GM18858 (cell line): ENCODE measurements around the gene ZNF638.
"Not testable (repeated sequence)": the region's sequence is repeated elsewhere in the genome, so short reads cannot be mapped to it uniquely, and the experiment has no call there.

Experiments
- ATAC-seq: cut with Tn5 transposase; IDR thresholded peaks from one replicate; pipeline ENCODE4 v1.9.1; 2021; ENCODE audit not compliant: unreplicated experiment

The ZNF638 gene

DNA sequence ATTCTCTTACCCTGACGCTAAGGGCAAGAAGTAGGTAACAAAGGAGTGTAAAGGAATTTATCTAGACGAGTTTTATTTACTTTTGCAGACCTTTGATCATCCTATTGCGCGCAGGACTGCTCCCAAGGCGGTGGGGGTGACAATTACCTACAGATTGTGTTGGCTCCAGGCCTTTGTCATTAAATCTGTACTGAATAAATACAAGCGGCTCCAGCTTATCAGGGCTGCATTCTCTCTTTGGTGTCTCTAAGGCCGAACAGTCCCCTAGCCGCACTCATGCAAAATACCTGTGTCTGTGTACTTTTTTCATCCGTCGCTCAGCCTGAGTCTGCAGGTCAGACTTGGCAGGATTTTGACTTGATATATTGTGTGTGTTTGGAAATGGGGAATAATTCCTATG, 63.9 kb downstream of the ZNF638 start:
- ATAC-seq = no peak

DNA sequence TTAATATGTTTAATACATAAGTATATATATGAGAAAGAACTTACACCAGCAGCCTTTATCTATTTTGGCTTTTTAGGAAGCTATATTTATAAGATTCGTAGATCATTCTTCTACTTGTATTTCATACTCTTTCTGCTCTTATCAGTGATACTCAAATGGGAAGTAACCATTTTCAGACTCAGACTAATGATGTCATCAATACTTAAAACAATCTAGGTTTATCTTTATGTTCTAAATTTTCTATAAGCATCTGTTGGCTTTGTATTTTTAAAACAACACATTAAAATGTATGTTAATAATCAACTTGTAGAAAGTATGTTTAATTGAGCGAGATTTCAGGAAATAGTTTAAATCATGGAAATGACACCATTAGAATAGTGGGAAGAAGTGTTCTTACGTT, 70.8 kb downstream of the ZNF638 start:
- no peak for ATAC-seq

DNA sequence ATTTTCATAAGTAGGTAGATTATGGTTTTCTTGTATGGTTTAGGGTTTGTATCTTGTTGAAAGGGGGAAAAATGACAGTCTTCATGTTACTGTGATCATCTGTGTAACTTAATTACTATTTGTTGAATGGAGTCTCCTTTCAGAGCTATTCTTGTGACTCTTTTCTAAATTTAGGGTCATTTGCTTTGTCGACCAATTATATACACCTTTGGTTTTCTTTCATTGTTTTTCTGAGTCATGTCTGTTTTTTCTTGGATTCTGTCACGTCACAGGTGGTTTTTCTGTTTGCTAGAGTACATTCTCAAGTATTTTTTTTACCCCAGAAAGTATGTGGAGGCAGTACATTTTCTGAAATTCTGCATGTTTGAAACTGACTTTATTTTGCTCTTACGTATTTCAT, 78.0 kb downstream of the ZNF638 start:
- ATAC-seq = no peak

DNA sequence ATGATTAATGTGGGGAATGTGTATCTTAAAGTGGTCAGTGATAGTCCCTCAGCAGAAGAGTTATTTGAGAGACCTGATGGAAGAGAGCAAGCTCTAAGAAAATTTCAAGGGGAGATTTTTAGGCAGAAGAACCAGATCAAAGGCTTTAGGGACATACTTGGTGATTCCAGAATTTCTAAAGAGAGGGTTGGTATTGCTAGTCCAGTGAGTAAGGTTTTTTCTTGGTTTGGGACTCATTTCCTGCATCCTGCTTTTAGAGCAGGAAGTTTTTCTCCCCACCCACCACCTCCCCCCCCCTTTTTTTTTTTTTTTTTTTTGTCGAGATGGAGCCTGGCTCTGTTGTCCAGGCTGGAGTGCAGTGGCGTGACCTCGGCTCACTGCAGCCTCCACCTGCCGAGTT, 79.1 kb downstream of the ZNF638 start:
- no peak for ATAC-seq

DNA sequence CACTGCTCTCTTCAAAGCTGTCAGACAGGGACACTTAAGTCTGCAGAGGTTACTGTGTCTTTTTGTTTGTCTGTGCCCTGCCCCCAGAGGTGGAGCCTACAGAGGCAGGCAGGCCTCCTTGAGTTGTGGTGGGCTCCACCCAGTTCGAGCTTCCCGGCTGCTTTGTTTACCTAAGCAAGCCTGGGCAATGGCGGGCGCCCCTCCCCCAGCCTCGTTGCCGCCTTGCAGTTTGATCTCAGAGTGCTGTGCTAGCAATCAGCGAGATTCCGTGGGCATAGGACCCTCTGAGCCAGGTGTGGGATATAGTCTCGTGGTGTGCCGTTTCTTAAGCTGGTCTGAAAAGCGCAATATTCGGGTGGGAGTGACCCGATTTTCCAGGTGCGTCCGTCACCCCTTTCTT, 85.3 kb downstream of the ZNF638 start:
- not testable (repeated sequence) for ATAC-seq

DNA sequence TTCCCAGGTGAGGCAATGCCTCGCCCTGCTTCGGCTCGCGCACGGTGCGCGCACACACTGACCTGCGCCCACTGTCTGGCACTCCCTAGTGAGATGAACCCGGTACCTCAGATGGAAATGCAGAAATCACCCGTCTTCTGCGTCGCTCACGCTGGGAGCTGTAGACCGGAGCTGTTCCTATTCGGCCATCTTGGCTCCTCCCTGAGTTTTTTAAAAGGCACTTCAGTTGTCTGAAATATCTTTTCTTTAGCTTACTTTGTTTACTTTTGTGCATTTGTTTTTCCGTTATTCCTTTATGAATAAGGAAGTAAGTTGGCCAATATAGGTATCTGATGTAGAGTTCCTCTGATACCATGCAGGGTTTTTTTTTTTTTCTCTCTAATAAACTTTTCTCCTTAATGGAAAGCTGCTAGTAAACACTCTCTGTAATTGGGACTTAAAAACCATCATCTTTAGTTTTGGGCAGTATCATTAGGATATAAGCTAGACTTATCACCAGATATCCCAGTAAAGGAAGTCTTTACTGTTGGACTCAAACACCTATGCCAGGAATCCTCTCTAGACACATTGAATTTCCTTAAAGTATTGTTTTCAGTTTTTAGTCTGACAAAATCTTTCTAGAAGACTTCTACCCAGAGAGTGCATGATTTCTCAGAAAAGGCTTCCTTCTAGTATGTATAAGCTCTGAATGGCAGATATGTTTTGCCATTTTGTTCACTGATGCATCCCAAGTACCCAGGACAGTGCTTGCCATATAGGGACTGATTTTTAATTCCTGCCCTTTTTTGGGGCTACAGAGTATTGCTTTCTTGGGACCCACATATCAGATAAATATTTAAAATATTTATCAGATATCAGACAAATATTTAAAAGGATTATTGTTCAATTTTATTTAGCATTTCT, 86.0 kb downstream of the ZNF638 start:
- no peak for ATAC-seq

DNA sequence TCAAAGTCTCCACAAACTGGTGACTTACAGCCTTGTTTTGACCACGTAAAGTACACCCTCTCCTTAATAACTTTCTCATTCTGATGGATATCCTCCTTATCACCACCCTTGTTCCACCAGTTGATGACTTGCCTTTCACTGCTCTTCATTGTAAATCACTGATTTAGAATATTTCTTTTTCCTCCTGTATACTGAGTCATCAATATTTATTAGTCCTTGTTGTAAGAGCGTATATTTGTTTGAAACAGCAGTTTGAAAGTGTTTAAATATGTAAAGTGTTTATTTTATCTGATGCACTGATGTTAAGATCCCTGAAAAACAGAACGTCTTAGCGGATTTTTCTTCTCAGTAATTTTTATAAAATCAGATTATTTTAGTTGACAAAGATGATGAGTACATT, 87.6 kb downstream of the ZNF638 start:
- no peak for ATAC-seq

DNA sequence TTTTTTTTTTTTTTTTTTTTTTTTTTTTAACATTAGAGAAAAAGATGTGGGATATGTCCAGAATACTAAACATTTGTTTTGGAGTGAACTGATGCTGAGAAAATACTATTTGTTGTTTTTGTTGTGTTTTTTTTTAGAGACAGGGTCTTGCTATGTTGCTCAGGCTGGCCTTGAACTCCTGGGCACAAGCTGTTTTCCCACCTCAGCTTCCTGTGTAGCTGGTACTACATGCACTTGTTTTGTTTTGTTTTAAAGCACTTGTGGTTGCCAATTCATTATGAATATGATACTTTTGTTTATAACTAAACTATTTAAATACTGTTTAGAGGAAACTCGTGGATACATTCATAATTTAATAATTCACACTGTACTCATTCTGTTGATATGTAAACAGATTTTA, 88.4 kb downstream of the ZNF638 start:
- no peak for ATAC-seq

DNA sequence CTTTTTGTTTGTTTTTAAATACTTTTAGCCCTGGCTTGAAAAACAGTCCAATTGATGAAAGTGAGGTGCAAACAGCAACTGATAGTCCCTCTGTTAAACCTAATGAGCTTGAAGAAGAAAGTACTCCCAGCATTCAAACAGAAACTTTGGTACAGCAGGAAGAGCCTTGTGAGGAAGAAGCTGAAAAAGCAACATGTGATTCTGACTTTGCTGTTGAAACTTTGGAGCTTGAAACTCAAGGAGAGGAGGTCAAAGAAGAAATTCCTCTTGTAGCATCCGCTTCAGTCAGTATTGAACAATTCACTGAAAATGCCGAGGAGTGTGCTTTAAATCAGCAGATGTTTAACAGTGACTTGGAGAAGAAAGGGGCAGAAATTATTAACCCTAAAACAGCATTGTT, 91.2 kb downstream of the ZNF638 start:
- ATAC-seq = no peak

DNA sequence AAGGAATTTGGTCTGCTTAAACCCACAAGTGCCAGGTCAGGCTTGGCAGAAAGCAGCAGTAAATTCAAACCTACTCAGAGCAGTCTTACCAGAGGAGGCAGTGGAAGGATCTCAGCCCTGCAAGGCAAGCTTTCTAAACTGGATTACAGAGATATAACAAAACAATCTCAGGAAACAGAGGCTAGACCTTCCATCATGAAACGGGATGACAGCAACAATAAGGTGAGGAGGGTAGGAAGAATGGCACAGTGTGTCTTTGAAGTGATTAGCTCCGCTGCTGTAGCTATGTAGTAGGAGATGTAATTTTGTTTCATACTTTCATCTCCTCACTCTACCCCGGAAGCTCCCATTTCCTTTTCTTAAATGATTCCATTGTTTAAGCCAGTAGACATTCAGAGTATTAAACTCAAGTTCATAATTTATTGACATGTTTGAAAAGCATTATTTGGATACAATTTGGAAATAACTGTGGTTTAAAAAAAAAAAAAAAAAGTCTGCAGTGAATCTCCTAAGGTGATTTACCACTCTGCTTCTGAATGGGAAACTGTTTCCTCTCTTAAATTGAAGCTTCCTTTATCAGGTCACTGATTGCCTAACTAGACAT, 92.3 kb downstream of the ZNF638 start:
- no peak for ATAC-seq

DNA sequence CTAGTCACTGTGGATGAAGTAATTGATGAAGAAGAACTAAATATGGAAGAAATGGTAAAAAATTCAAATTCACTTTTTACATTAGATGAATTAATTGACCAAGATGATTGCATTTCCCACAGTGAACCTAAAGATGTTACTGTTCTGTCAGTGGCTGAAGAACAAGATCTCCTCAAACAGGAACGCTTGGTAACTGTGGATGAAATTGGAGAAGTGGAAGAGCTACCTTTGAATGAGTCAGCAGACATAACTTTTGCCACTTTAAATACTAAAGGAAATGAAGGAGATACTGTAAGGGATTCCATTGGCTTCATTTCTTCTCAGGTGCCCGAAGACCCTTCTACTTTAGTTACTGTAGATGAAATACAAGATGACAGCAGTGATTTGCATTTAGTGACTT, 95.1 kb downstream of the ZNF638 start:
- no peak for ATAC-seq

DNA sequence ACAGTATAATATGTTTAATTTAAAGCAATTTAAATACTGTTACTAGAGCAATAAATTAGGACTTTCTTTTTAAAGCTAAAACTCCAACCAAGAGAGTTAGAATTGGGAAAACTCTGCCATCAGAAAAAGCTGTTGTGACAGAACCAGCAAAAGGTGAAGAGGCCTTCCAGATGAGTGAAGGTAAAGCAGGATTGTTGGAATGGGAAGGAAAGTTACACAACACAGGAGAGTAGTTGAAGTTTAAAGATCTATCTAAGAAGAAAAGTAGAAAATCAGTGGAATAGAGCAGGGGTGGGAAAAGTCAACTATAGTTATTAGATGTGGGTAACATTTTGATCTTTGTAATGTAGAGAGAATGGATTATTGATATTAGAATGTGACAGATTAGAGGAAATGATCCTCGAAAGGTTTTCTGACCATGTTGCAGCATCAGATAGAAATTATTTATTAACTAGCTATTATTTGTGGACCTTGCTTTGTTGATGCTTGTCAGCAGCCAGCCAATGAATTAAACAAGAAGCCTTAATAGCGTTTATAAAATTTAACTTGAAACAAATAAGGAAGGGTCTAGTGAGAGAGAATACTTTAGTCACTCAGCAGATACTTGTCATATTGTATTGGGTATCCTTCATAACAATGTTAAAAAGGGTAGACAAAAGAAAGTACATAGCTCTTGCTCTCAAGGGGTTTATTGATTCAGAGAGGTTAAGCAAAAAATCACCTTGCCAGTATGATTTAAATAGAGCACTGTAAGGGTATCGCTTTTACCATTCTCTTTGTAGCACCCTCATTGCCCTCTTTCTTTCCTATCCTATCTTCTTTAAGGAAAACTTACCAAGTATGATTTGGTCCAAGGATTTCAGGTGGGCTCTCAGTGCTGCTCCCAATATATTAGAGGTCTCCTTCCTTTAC, 97.1 kb downstream of the ZNF638 start:
- ATAC-seq = no peak

DNA sequence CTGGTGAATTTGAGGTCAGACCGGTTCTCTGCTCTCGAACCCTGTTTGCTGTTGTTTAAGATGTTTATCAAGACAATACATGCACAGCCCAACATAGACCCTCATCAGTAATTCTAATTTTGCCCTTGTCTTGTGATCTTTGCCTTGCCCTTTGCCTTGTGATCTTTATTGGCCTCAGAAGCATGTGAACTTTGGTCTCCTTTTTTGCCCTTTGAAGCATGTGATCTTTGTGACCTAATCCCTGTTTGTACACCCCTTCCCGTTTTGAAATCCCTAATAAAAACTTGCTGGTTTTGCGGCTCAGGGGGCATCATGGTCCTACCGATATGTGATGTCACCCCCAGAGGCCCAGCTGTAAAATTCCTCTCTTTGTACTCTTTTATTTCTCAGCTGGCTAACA, 113.6 kb downstream of the ZNF638 start:
- ATAC-seq = not testable (repeated sequence)

DNA sequence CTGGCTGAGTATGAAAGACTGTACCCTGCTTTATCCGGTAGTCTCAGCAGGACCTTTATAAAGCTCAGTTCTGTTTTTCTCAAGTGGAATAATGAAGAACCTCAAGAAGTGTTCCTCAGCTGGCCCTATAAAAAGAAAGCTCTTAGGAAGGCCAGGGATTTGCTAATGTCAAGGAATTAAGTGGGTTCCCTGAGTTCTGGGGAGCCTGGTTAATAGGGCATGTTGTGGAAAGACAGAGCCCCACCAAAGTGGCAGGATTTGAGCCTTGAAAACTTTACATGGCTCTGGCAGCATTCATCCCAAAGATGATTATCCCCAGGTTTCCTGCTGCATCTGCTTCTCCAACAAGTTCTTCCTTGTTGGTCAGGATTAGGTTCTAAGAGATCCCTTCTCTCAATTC, 114.9 kb downstream of the ZNF638 start:
- ATAC-seq = no peak

DNA sequence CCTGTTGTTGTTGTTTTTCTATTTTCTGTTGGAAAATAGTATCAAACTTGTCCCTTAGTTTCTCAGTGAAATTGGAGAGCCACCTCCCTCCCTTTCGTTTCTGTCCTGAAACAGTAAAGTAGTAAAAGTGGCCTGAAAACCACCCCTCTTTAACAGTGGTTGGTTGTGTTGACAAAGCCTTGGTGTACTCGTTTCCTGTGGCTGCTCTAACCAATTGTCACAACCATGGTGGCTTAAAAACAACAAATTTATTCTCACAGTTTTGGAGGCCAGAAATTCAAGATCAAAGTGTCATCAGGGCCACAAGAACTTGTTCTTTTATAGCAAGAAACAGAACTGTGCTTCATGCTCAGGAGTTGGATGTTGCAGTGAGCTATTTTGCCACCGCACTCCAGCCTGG, 117.8 kb downstream of the ZNF638 start:
- no peak for ATAC-seq

DNA sequence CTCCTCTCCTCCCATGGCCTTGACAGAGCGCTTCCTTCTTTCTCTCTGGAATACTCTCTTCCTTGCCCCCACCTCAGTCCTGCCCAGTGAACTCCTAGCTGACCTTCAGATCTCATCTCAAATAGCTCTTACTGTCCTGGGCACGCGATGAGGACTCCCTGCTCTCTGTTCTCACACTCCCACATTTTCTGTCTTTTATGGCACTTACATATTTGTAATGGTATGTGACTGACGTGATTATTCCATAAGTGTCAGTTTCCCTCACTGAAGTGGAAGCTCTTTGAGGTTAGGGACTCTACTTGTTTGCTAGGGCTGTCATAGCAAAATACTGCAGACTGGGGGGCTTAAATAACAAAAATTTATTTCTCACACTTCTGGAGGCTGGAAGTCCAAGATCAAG, 120.1 kb downstream of the ZNF638 start:
- no peak for ATAC-seq

DNA sequence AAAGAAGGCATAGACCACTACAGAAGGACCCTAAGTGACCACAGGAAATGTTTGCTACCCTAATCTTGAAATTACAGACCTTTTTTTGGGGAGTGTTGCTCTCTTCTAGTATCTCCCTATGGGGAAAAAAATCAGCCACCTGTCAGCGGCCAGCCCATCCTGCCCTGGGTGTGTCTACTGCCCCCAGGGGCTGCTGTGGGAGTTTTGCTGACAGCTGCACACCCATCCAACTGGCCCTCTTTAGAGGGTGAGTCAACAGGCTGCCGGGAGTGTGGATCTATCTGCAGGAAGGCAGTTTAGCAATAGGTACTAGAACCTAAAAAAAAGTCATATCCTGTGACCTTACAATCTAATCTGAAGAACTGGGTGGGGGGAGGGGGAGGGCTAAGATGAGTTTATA, 121.0 kb downstream of the ZNF638 start:
- no peak for ATAC-seq

DNA sequence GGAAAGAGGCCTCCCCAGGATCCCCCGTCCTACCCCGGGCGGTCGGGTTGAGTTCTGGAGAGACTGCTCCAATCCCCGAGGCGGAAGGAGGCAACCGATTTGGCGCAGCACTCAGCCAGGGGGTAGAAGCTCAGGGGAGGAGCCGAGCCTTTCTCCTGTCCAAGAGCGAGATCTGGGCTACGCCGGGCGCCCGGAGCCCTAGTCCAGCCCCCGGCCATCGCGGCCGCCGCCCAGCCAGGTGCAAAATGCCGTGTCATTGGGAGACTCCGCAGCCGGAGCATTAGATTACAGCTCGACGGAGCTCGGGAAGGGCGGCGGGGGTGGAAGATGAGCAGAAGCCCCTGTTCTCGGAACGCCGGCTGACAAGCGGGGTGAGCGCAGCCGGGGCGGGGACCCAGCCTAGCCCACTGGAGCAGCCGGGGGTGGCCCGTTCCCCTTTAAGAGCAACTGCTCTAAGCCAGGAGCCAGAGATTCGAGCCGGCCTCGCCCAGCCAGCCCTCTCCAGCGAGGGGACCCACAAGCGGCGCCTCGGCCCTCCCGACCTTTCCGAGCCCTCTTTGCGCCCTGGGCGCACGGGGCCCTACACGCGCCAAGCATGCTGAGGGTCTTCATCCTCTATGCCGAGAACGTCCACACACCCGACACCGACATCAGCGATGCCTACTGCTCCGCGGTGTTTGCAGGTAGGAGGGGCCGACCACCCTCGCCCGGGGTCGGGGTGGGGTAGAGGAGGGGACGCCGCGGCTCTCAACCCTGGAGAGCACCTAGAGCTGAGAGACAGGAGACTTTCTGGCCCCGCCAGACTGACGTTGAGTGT, 122.0 kb downstream of the ZNF638 start, which contains the start of gene DYSF:
DYSF (plus strand) TSS at position 158 of the 817 bp plus-strand sequence.
- no peak for ATAC-seq

DNA sequence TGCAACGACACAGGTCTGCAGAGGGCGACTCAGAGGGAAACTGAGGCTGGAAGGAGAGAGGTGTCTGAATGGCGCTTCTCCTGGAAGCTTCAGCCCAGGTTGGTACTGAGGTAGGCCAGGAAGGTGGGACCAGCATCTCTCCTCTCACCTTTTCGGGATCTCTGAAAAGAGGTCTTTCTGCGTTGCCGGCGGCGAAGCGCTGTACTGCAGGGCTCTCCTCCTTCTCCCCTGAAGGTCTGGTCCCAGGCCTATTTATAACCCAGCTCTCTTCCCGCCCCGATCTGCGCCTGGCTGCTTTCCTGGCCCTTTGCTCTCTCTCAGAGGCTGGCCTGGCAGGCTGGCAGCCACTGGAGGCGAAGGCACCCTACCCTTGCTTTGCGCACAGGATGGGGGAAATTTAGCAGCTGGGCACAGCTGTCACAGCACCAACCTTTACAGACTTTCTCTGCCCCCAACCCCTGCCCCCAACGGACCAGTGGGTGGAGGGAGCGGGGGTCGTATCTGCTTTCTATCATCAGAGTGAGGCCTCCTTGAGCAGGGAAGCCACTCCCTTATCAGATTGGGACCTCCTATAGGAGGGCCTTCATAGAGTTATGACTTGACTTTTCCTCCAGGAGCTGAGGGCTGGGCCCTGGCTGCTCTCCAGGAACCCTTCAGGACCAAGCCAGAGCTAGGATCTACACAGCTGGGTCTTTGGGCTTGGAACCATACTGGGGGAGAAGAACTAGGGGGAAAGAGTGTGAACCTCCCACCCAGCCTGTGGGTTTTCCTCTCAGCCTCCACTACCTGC, 122.8 kb downstream of the ZNF638 start:
- no peak for ATAC-seq
